Uterus (tissue), 2 donors: Measurements from ENCODE around the gene ZNF804B.

ENCODE experiments used
- POLR2A ChIP-seq, 2 donors: fragments of 450-650 bp; IDR thresholded peaks; one replicate each; pipeline ENCODE4 v1.6.1; 2016; ENCODE audit warnings: antibody characterized with exemption in 2 of 2, mild to moderate bottlenecking in 1 of 2, moderate library complexity in 1 of 2
- TF ChIP-seq, protein P1 (sequence below), 4 experiments: fragments of 200-600 bp in 2 of 4; fragments of 450-650 bp in 2 of 4; sonication (generic) in 2 of 4; IDR thresholded peaks; one replicate each; pipeline ENCODE4 v1.5.1; 2016 to 2019; ENCODE audit warnings: antibody characterized with exemption in 4 of 4, mild to moderate bottlenecking in 2 of 4, moderate library complexity in 1 of 4

DNA sequence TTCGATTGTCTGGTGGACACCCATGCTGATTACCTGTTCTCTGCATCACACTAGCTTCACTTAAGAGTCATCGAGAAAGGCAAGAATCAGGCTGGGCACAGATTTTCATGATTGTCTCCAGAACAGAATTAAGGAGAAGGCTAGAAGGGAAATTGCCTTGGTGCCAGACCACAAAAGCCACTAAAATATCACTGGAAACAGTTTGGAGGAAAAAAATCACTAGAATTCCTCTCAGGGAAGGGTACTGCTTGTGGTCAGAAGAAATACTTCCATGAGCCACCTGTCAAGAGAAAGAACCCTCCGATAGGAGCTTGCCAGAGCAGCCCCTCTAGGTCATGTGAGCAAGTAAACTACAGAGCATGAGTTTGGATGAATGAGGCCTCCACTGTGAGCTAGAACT, 305.3 kb downstream of the ZNF804B start:
- TF ChIP-seq, protein P1, sequence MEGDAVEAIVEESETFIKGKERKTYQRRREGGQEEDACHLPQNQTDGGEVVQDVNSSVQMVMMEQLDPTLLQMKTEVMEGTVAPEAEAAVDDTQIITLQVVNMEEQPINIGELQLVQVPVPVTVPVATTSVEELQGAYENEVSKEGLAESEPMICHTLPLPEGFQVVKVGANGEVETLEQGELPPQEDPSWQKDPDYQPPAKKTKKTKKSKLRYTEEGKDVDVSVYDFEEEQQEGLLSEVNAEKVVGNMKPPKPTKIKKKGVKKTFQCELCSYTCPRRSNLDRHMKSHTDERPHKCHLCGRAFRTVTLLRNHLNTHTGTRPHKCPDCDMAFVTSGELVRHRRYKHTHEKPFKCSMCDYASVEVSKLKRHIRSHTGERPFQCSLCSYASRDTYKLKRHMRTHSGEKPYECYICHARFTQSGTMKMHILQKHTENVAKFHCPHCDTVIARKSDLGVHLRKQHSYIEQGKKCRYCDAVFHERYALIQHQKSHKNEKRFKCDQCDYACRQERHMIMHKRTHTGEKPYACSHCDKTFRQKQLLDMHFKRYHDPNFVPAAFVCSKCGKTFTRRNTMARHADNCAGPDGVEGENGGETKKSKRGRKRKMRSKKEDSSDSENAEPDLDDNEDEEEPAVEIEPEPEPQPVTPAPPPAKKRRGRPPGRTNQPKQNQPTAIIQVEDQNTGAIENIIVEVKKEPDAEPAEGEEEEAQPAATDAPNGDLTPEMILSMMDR (IDR thresholded peaks at IDR 0.05): no peak
- TF ChIP-seq POLR2A (IDR thresholded peaks at IDR 0.05): no peak
